Measurements from ENCODE around the gene CTSZ. TPM values are rescaled to one million over a fixed set of nuclear protein-coding genes. Genes with fewer than 3 reads are reported as not detected.

Gene CTSZ
- total and polyA plus RNA-seq, 2 donors (not counting 1 experiment from before 2014, with no cell fraction given), result 285 to 319 TPM

- Mint-ChIP-seq H3K9me3 (ENCODE audit: insufficient read depth) (no peaks in the 10 kb centered on the region), H3K27me3 (no peaks in the 10 kb centered on the region)
- intact Hi-C loops (cut with micrococcal nuclease), result loop anchor here (1.0 kb wide), 6 partner anchors 11 to 89 kb away; partner anchors contain the start of genes ATP5F1E and PRELID3B
Observed at GRCh38 chr20:58980711-58981627, 26.1 kb downstream of the CTSZ start, which contains the start of gene NELFCD. Gene NELFCD (plus strand): TSS chr20:58981256. CDS start chr20:58981310, 54 bp downstream.

More at GRCh38 chr20:58980711-58981627, 26.1 kb downstream of the CTSZ start, which contains the start of gene NELFCD:
- Histone ChIP-seq H3K79me2 (ENCODE audit: control insufficient read depth, insufficient read depth, low read length) (peaks cover 51% of the 10 kb centered on the region), H4K20me1 (ENCODE audit: control insufficient read depth, insufficient read depth, low read length, poor library complexity, severe bottlenecking) (peaks cover 14% of the 10 kb centered on the region), H3K36me3 (replicated peaks in 1 of 2; ENCODE audit: control extremely low read depth in 1 of 2, control insufficient read depth in 1 of 2, extremely low read depth in 1 of 2, insufficient read depth in 2 of 2, low read length in 1 of 2) (peaks cover 0 to 8% of the 10 kb centered on the region in 2 experiments), H3K4me3 (ENCODE audit: control extremely low read depth in 1 of 5, extremely low read depth in 1 of 5, insufficient read depth in 1 of 5, low read depth in 2 of 5, low read length in 4 of 5) (peak within 1 kb of the TSS; percentile 79 to 91 (median 80)), H3K9ac (ENCODE audit: low read length) (peak within 1 kb of the TSS; percentile 93), H3K4me2 (replicated peaks; ENCODE audit: low read depth, low read length, poor library complexity, severe bottlenecking) (peak within 1 kb of the TSS; percentile 91), H3K27ac (ENCODE audit: low read length in 2 of 2) (peak within 1 kb of the TSS; percentile 71 to 76), H3K4me1 (ENCODE audit: control insufficient read depth in 2 of 2, insufficient read depth in 2 of 2, low read length in 2 of 2) (peaks cover 24 to 47% of the 10 kb centered on the region in 2 donors), H3K27me3 (replicated peaks in 1 of 4; ENCODE audit: control extremely low read depth in 1 of 4, control insufficient read depth in 3 of 4, insufficient read depth in 4 of 4, low read length in 3 of 4) (no peaks in the 10 kb centered on the region), H3K9me3 (ENCODE audit: control extremely low read depth in 1 of 3, control insufficient read depth in 2 of 3, insufficient read depth in 1 of 3, low read length in 2 of 3) (peaks cover 0 to 3% (median 0%) of the 10 kb centered on the region in 3 donors), H2AFZ (ENCODE audit: insufficient read depth, low read depth, low read length, poor library complexity, severe bottlenecking) (peak within 1 kb of the TSS; percentile 95)
- WGBS (ENCODE audit: insufficient coverage), result 4% methylated on average over 102 of the region's 109 CpGs
- Mint-ChIP-seq H3K4me3 (peak within 1 kb of the TSS; percentile 96), H3K4me1 (peaks cover 43% of the 10 kb centered on the region), H3K27ac (peak within 1 kb of the TSS; percentile 94)
- ATAC-seq (ENCODE audit: low read depth) (peak; percentile 93), DNase-seq (peak; percentile 93)
- ChIA-PET CTCF (interaction anchor here (1.9 to 2.2 kb wide), 2 partner anchors 25 to 111 kb away, joined by 6 to 7 read pairs; no protein-coding TSS in a partner anchor), POLR2A (interaction anchor here (0.7 to 2.0 kb wide), 3 partner anchors 37 to 92 kb away, joined by 5 to 8 read pairs (median 6); partner anchors contain the start of gene ATP5F1E)
- no peak for TF ChIP-seq CTCF (IDR thresholded peaks at IDR 0.05)
- TF ChIP-seq EZH2 (IDR thresholded peaks at IDR 0.05; ENCODE audit: borderline replicate concordance, insufficient read depth, low read depth, low read length, poor library complexity, severe bottlenecking), result no peak
